GM12878 (cell line): ENCODE data around the gene CHSY3. TPM values are rescaled to one million over a fixed set of nuclear protein-coding genes. Genes with fewer than 3 reads are reported as not detected.

ENCODE experiments used
- ATAC-seq: fragments of 200-7000 bp; cut with Tn5 transposase; 3 replicates; pipeline ENCODE4 v1.9.1; 2020; ENCODE audit warnings: mild to moderate bottlenecking, moderate library complexity
- BruUV-seq: library from RNA; stranded (reverse); fragments of 400-500 nt; replicated peaks from 2 replicates; lab custom pipeline; 2021; lab: Mats Ljungman, UMichigan
- CTCF ChIA-PET: fragments of 300-600 bp; sonication (Branson Sonifier 250); formaldehyde crosslinking; extraction: SDS; loops from one replicate; lab custom pipeline; 2021; ENCODE audit warnings: inconsistent platforms; lab: Yijun Ruan, JAX
- POLR2A ChIA-PET: fragments of 350-600 bp; formaldehyde crosslinking; extraction: SDS; loops from one replicate; lab custom pipeline; 2021; ENCODE audit warnings: inconsistent platforms; lab: Charles Lee
- RAD21 ChIA-PET: fragments of 300-600 bp; sonication (Branson Sonifier 250); formaldehyde crosslinking; loops from one replicate; lab custom pipeline; 2023; ENCODE audit warnings: antibody characterized with exemption; ENCODE audit not compliant: unreplicated experiment; lab: Charles Lee
- SMC1A ChIA-PET: fragments of 300-600 bp; sonication (Branson Sonifier 250); formaldehyde crosslinking; loops from one replicate; lab custom pipeline; 2023; ENCODE audit not compliant: unreplicated experiment, uncharacterized antibody; lab: Charles Lee
- DNase-seq: peaks from one replicate; pipeline ENCODE4 v3.0.0-alpha.2; 2011; ENCODE audit warnings: low read depth, low spot score
- FAIRE-seq: peaks from 3 replicates; lab custom pipeline; 2011; peaks lifted over from hg19 to GRCh38; lab: Jason Lieb, UNC
- H2AFZ ChIP-seq: 2 replicates; pipeline ENCODE4 v1.6.0; 2011; ENCODE audit warnings: low read depth, low read length, control low read depth; ENCODE audit not compliant: control insufficient read depth
- H3K27ac ChIP-seq: 2 replicates; pipeline ENCODE4 v1.5.1; 2011; ENCODE audit warnings: control low read depth; ENCODE audit not compliant: control insufficient read depth, insufficient read depth
- H3K27me3 ChIP-seq, 2 experiments: replicated peaks in 1 of 2; 2 replicates each; pipeline versions ENCODE4 v1.6.0 to v1.6.1; 2011; ENCODE audit warnings: low read length in 1 of 2; ENCODE audit not compliant: control insufficient read depth in 2 of 2, insufficient read depth in 2 of 2
- H3K36me3 ChIP-seq, 2 experiments: 2 replicates each; pipeline ENCODE4 v1.5.1; 2011; ENCODE audit warnings: low read length in 1 of 2; ENCODE audit not compliant: control insufficient read depth in 2 of 2, insufficient read depth in 2 of 2
- H3K4me1 ChIP-seq: 2 replicates; pipeline ENCODE4 v1.6.1; 2011; ENCODE audit warnings: mild to moderate bottlenecking, low read length, moderate library complexity, mixed read lengths; ENCODE audit not compliant: control insufficient read depth, insufficient read depth
- H3K4me2 ChIP-seq: 2 replicates; pipeline ENCODE4 v1.6.0; 2011; ENCODE audit warnings: control low read depth; ENCODE audit not compliant: control insufficient read depth, insufficient read depth
- H3K4me3 ChIP-seq: fragments of 200-600 bp; sonication (generic); 2 replicates; pipeline ENCODE4 v1.5.1; 2016
- H3K79me2 ChIP-seq: 2 replicates; pipeline ENCODE4 v1.6.0; 2011; ENCODE audit warnings: low read length; ENCODE audit not compliant: control insufficient read depth, insufficient read depth
- H3K9ac ChIP-seq: 2 replicates; pipeline ENCODE4 v1.8.0; 2011; ENCODE audit warnings: low read length, control low read depth, mixed read lengths; ENCODE audit not compliant: control insufficient read depth, insufficient read depth
- H3K9me3 ChIP-seq: replicated peaks from 3 replicates; pipeline ENCODE4 v1.5.1; 2011; ENCODE audit warnings: mild to moderate bottlenecking, low read length; ENCODE audit not compliant: control insufficient read depth, insufficient read depth
- H4K20me1 ChIP-seq: 2 replicates; pipeline ENCODE4 v1.6.0; 2011; ENCODE audit not compliant: control insufficient read depth, insufficient read depth
- ATF7 ChIP-seq: fragments of 450-650 bp; IDR thresholded peaks from 2 replicates; pipeline ENCODE4 v1.6.1; 2016; ENCODE audit warnings: low read depth, mild to moderate bottlenecking
- BHLHE40 ChIP-seq, 2 experiments: fragments of 450-650 bp in 1 of 2; IDR thresholded peaks; 2 replicates each; pipeline ENCODE4 v1.6.1; 2011 to 2017; ENCODE audit warnings: low read depth in 2 of 2, borderline replicate concordance in 1 of 2, improper control_type of control experiment in 1 of 2, low read length in 1 of 2, mild to moderate bottlenecking in 1 of 2
- CTCF ChIP-seq, 3 experiments: IDR thresholded peaks in 2 of 3; conservative IDR thresholded peaks in 1 of 3; 2 replicates each; pipeline ENCODE4 v1.5.1; 2011; ENCODE audit warnings: low read depth in 3 of 3, low read length in 3 of 3, mild to moderate bottlenecking in 3 of 3, control low read depth in 2 of 3, moderate library complexity in 2 of 3, inconsistent platforms in 1 of 3, mixed read lengths in 1 of 3; ENCODE audit not compliant: control insufficient read depth in 2 of 3, insufficient read depth in 1 of 3; ENCODE audit errors: extremely low read depth in 1 of 3
- DPF2 ChIP-seq: fragments of 450-650 bp; IDR thresholded peaks from 2 replicates; pipeline ENCODE4 v1.6.1; 2017; ENCODE audit warnings: mild to moderate bottlenecking
- EED ChIP-seq: sonication (generic); IDR thresholded peaks from 2 replicates; pipeline ENCODE4 v1.6.1; 2016; ENCODE audit warnings: antibody characterized with exemption, low read depth
- GABPA ChIP-seq: IDR thresholded peaks from 2 replicates; pipeline ENCODE4 v1.6.1; 2014; ENCODE audit warnings: antibody characterized with exemption, low read depth, mild to moderate bottlenecking, inconsistent platforms
- GATAD2B ChIP-seq: fragments of 450-650 bp; conservative IDR thresholded peaks from 2 replicates; pipeline ENCODE4 v1.6.1; 2017; ENCODE audit warnings: low read depth, mild to moderate bottlenecking, moderate library complexity
- HCFC1 ChIP-seq: fragments of 150-350 bp; IDR thresholded peaks from 2 replicates; pipeline ENCODE4 v1.6.1; 2014; ENCODE audit warnings: low read length
- HDAC6 ChIP-seq: fragments of 200-600 bp; sonication (generic); IDR thresholded peaks from one replicate; pipeline ENCODE4 v1.8.0; 2017; ENCODE audit warnings: antibody characterized with exemption; ENCODE audit not compliant: unreplicated experiment
- MEF2B ChIP-seq: fragments of 450-650 bp; IDR thresholded peaks from 2 replicates; pipeline ENCODE4 v1.6.1; 2018; ENCODE audit warnings: mild to moderate bottlenecking, moderate library complexity; ENCODE audit not compliant: partially characterized antibody, poor library complexity, severe bottlenecking
- RCOR1 ChIP-seq: conservative IDR thresholded peaks from 2 replicates; pipeline ENCODE4 v1.6.1; 2012; ENCODE audit warnings: low read depth, low read length, improper control_type of control experiment
- ZNF622 ChIP-seq: fragments of 450-650 bp; IDR thresholded peaks from 2 replicates; pipeline ENCODE4 v1.6.1; 2017; ENCODE audit warnings: mild to moderate bottlenecking, inconsistent platforms
- ZNF687 ChIP-seq: fragments of 450-650 bp; IDR thresholded peaks from 2 replicates; pipeline ENCODE4 v1.6.1; 2017; ENCODE audit warnings: mild to moderate bottlenecking, moderate library complexity
- in situ Hi-C: fragments of 300-500 bp; cut with MboI; formaldehyde crosslinking; loops from 9 replicates; pipeline ENCODE4 v1.14.3; 2018; ENCODE audit warnings: mixed read lengths
- intact Hi-C: fragments of 100-400 bp; cut with micrococcal nuclease; formaldehyde crosslinking; loops from one replicate; pipeline ENCODE4 v1.14.2; 2022; ENCODE audit not compliant: unreplicated experiment
- polyA plus RNA-seq, 11 experiments: library from polyadenylated mRNA; depleted of rRNA in 4 of 11; unstranded in 6 of 11; stranded (reverse) in 5 of 11; fragments of >200 nt; fragmentation: Nextera tagmentation in 4 of 11; fragmentation: Illumina TruSeq in 1 of 11; extraction: Ambion mirVana in 4 of 11; extraction: Trizol in 1 of 11; gene quantifications; 1 replicate in 1 of 11; 2 replicates in 10 of 11; pipeline versions ENCODE4 v1.2.1 to v1.2.3, GENCODE V29; 2011 to 2016; ENCODE audit warnings: inconsistent platforms in 2 of 11, missing spikeins in 2 of 11, low read depth in 1 of 11
- total RNA-seq, 4 experiments: library from RNA; depleted of rRNA in 3 of 4; stranded (reverse); fragments of >200 nt in 3 of 4; fragmentation: Illumina TruSeq in 1 of 4; extraction: Trizol in 1 of 4; gene quantifications; 2 replicates each; pipeline versions ENCODE4 v1.2.1 to v1.2.3, GENCODE V29; 2013 to 2021

The CHSY3 gene
- total and polyA plus RNA-seq, 10 of the 15 experiments (the other 5 are each of a cell fraction or from before 2014, with no cell fraction given), result not detected

- no peak for TF ChIP-seq ATF7
- TF ChIP-seq GABPA, result no peak
- peak; percentile 42 to 54 (median 45); a peak in 4 of 6 replicates for TF ChIP-seq CTCF (IDR thresholded peaks at IDR 0.05 in 2 of 3, conservative IDR thresholded peaks at IDR 0.05 in 1 of 3; ENCODE audit: control insufficient read depth in 2 of 3, extremely low read depth in 1 of 3, insufficient read depth in 1 of 3, low read depth in 3 of 3, low read length in 3 of 3)
- no peak for TF ChIP-seq EED
- no peak for TF ChIP-seq BHLHE40 (IDR thresholded peaks at IDR 0.05; ENCODE audit: borderline replicate concordance in 1 of 2, low read depth in 2 of 2, low read length in 1 of 2)
- TF ChIP-seq RCOR1, result no peak
- no peak for TF ChIP-seq DPF2
- TF ChIP-seq HCFC1, result no peak
- TF ChIP-seq MEF2B, result no peak
Observed at GRCh38 chr5:130109152-130109551, 204.9 kb downstream of the CHSY3 start (continued).

- in situ Hi-C loops (loop anchor here (10.0 to 25.0 kb wide), 2 partner anchors 994 to 1302 kb away; no protein-coding TSS in a partner anchor), intact Hi-C loops (no loop called here)
- Histone ChIP-seq H3K9me3 (no peaks in the 10 kb centered on the region), H4K20me1 (no peaks in the 10 kb centered on the region), H2AFZ (no peak overlapping the region), H3K9ac (no peak overlapping the region), H3K36me3 (no peaks in the 10 kb centered on the region), H3K27me3 (no peaks in the 10 kb centered on the region), H3K4me2 (no peak overlapping the region), H3K27ac (no peak overlapping the region), H3K4me3 (no peak overlapping the region), H3K79me2 (no peaks in the 10 kb centered on the region), H3K4me1 (peaks cover 6% of the 10 kb centered on the region; the same call in 1 of the 2 replicates)
- FAIRE-seq (no peak), DNase-seq (no peak), ATAC-seq (no peak)
- POLR2A ChIA-PET, result no interaction called here
- RAD21 ChIA-PET, result interaction anchor here (0.6 to 1.6 kb wide), 7 partner anchors 14 to 999 kb away, joined by 3 to 10 read pairs (median 3); no protein-coding TSS in a partner anchor
- BruUV-seq, result no TSS peak
- CTCF ChIA-PET, result interaction anchor here (0.6 to 4.7 kb wide), 12 partner anchors 8 to 1048 kb away, joined by 3 to 66 read pairs (median 4); no protein-coding TSS in a partner anchor
- SMC1A ChIA-PET, result interaction anchor here (0.8 to 3.2 kb wide), 8 partner anchors 10 to 999 kb away, joined by 3 to 30 read pairs (median 4); no protein-coding TSS in a partner anchor
- TF ChIP-seq ZNF622, result no peak
- TF ChIP-seq HDAC6, result no peak
- TF ChIP-seq ZNF687, result no peak
- TF ChIP-seq GATAD2B, result no peak
- no peak for TF ChIP-seq CTCF (IDR thresholded peaks at IDR 0.05 in 2 of 3, conservative IDR thresholded peaks at IDR 0.05 in 1 of 3; ENCODE audit: control insufficient read depth in 2 of 3, extremely low read depth in 1 of 3, insufficient read depth in 1 of 3, low read depth in 3 of 3, low read length in 3 of 3)
Observed at GRCh38 chr5:130110328-130110727, 206.1 kb downstream of the CHSY3 start.
